SKM-1 (cell line): ENCODE measurements around the gene PTCD2.
A peak's percentile ranks its signal among the peaks of the same experiment; 100 is the strongest.

Experiments used
- DNase-seq: peaks from one replicate; lab custom pipeline; 2025; ENCODE audit not compliant: unreplicated experiment; lab: John Stamatoyannopoulos, UW

Gene PTCD2

DNA sequence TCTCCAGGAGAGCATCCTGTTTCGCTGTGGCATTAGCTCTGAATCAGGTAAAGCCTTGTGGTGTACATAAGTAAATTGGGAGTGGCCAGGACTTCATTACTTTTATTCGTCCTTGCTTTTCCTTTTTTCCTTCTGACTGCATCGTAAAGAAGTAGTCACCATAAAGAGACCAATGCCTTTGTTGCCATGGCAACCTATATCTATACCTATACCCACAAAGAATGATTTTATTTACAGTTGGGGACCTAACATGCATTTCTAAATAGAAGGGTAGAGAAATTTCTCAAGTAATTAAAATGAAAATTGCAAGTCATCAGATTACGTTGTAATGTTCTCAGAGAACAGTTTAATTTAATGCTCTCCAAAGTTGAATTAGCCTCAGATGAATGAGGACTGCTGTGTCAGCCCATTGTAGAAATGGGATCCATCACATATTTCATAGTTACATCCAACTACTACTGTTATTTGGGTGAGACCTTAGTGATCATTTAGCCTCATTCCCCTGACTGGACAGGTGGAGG lies 18.6 kb downstream of the PTCD2 start:
- no peak for DNase-seq

- DNase-seq, result no peak
Measured at GRCh38 chr5:72346398-72346797, 26.2 kb downstream of the PTCD2 start.

GRCh38 chr5:72347801-72348308 lies 27.7 kb downstream of the PTCD2 start:
- DNase-seq, result no peak

GRCh38 chr5:72351376-72351775 lies 31.2 kb downstream of the PTCD2 start:
- no peak for DNase-seq

DNA sequence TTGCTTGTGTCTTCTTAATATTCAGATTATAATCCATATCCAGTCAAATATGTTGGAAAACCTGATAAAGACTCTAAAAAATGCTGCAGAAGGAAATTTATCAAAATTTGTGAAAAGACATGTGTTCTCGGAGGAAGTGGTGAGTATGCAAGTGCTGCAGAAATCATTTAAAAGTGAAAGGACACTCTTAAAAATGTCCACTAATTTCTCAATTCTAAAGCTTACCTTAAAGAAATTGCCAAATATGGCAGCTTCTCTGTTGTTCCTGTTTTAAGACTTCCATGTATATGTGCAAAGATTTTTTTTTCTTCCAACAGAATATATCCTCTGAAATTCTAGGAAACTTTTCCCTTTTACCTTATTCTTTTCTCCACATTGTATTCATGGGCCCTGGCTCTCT lies 32.4 kb downstream of the PTCD2 start:
- no peak for DNase-seq

DNA sequence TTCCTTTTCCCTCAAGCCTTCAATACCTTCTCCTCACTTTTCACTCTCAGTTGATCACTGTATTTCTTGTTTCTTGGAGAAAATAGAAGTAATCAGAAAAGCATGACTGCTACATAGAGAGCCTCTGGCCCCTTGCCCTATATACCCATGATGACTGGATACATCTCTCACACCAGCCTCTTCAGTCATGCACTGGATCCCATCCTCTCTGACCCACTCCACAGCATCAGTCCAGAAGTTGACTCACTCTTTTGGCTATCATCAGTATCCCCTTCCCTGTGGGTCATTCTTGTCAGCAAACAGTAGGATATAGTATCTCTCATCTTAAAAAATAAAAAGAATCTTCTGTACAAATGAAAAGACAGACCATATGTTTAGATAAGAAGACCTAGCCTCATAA lies 32.9 kb downstream of the PTCD2 start:
- no peak for DNase-seq

DNA sequence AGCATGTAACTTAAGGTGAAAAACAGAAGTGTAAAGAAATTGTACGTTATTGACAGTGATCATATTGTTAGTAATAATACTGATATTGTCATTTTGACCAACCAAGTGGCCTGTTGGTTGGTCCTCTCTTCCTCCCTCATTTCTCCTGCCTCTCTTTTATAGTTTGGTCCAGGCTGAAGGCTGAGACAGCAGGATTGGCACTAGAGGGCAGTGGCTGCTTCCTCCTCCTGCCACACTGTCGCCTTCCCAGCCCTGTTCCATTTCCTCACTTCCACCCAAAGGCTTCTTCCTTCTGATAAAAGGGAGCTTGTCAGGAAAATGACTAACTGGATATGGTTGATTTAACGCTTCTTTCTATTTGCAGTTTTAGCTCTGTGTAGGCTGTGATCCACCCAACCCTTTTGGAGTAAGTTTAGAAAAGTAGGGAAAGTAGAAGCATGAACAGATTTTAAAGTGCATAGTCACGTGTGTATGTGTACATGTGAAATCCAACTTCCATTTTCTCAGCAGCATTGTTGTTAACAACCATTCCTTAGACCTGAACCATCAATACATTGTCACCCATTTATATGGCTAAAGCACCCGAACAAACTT lies 35.6 kb downstream of the PTCD2 start:
- DNase-seq, result no peak

GRCh38 chr5:72356361-72356760 lies 36.2 kb downstream of the PTCD2 start:
- no peak for DNase-seq

DNA sequence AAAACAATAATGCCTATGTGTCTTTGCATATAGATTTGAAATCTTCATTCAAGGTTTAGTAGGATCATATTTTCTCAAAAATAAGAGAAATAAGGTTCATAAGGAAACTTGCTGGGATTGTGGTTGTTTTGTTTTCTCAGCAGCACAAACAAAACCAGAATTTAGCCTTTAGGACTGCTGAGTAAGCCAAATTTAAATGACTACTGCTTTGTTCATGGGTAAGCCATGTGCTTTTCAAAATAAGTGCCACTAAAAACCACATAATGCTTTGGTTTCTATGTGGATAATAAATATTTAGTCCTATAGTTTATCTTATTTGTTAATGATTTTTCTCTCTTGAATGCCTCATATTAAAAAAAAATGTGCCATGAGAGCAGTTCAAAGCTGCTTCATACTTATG lies 38.8 kb downstream of the PTCD2 start:
- no peak for DNase-seq

GRCh38 chr5:72359886-72360285 lies 39.7 kb downstream of the PTCD2 start:
- no peak for DNase-seq

GRCh38 chr5:72363166-72363802 lies 43.1 kb downstream of the PTCD2 start:
- no peak for DNase-seq

GRCh38 chr5:72364171-72364570 lies 44.0 kb downstream of the PTCD2 start:
- DNase-seq, result no peak

DNA sequence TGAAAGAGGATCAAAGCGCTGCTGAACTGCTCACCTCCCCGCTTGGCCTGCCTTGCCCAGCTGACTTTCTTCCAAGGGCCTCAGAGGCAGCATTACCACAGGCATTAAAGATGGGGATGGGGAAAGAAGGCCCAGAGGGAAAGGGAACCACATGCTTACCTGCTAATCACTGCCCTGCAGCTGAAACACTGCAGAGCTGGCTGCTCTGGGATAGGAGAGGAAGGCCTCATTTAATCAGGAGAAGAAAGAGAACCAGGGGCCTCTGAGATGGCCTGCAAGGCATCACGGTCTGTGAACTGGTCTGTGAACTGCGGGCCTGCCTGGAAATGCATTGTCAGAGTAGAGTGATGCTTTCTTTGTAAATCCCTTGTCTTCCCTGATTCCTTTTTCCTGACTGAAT lies 44.8 kb downstream of the PTCD2 start:
- no peak for DNase-seq

DNA sequence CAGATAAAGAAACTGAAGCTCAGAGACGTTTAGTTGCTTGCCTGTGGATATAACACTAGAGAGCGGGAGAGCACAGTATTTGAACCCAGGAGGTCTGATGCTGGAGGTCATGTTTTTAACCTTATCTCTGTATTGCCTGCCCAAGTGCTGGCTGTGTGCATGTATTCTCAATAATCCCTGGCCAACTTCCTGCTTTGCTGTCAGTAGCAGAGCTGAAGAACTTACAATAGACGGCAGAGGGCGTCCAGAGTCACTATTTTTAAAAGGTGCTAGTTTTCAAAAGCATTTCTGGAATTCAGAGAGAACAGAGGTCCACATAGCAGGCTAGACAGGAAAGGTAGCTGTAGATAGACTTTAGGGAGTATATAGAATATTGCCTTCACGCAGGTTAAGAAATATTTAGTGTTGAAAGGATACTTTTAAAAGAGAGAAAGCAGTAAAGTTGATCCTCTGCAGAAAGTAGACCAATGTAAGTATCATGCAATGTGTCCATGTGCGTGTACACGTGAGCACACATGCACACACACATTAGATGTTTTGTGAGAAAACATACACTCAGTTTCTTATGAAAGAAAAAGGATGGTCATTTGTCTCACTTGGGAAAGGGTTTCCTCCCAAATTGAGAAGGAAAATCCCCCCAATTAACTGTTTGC lies 46.3 kb downstream of the PTCD2 start:
- peak; percentile 58 for DNase-seq

- DNase-seq, result no peak
Measured at GRCh38 chr5:72368271-72368670, 48.1 kb downstream of the PTCD2 start.

GRCh38 chr5:72369301-72369700 lies 49.1 kb downstream of the PTCD2 start:
- no peak for DNase-seq

GRCh38 chr5:72369711-72370110 lies 49.5 kb downstream of the PTCD2 start:
- DNase-seq, result no peak

DNA sequence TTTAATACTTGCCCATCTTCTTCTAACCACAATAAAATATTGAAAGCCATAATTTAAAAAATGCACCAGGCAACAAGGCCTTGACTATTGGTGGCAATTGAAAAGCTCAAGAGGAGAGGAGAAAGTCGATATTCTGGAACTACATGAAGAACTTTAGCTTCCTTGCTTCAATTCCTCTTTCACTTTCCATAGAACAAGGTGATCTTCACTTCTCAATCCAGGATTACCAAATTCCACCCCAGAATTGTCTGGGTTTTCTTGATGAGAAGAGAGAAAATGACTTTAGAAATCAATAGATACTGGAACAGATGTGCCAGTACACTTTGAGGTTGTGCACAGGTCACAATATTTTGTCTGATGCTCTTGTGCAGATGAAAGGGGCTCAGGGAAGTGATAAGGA lies 52.2 kb downstream of the PTCD2 start:
- no peak for DNase-seq

GRCh38 chr5:72372923-72373322 lies 52.8 kb downstream of the PTCD2 start:
- DNase-seq, result no peak

- no peak for DNase-seq
Measured at GRCh38 chr5:72374844-72375243, 54.7 kb downstream of the PTCD2 start.

- no peak for DNase-seq
Measured at GRCh38 chr5:72376381-72376780, 56.2 kb downstream of the PTCD2 start.
